HepG2 (cell line): Measurements from ENCODE around the gene TBC1D20. TPM values are rescaled to one million over a fixed set of nuclear protein-coding genes. Genes with fewer than 3 reads are reported as not detected.

Experiments
- EP300 ChIP-seq, 3 experiments: sonication (generic) in 1 of 3; formaldehyde crosslinking in 1 of 3; IDR thresholded peaks; 2 replicates each; pipeline versions ENCODE4 v1.5.1 to v1.6.1; 2011 to 2020; ENCODE audit warnings: low read depth in 2 of 3, low read length in 2 of 3, borderline replicate concordance in 1 of 3, improper control_type of control experiment in 1 of 3, mild to moderate bottlenecking in 1 of 3, missing genetic modification reagents in 1 of 3, moderate library complexity in 1 of 3
- MAZ ChIP-seq, 2 experiments: sonication (generic) in 1 of 2; formaldehyde crosslinking in 1 of 2; IDR thresholded peaks; 2 replicates each; pipeline versions ENCODE4 v1.5.0 to v1.6.1; 2012 to 2020; ENCODE audit warnings: low read depth in 2 of 2, mild to moderate bottlenecking in 2 of 2, borderline replicate concordance in 1 of 2, improper control_type of control experiment in 1 of 2, low read length in 1 of 2, missing genetic modification reagents in 1 of 2, moderate library complexity in 1 of 2
- POLR2AphosphoS2 ChIP-seq: IDR thresholded peaks from 2 replicates; pipeline ENCODE4 v1.6.1; 2011; ENCODE audit warnings: low read depth, low read length, improper control_type of control experiment
- SATB2 ChIP-seq: sonication (generic); formaldehyde crosslinking; IDR thresholded peaks from 2 replicates; pipeline ENCODE4 v1.5.0; 2020; ENCODE audit warnings: missing genetic modification reagents
- SOX5 ChIP-seq: IDR thresholded peaks from 2 replicates; pipeline ENCODE4 v1.6.1; 2016; ENCODE audit warnings: borderline replicate concordance
- SP5 ChIP-seq: IDR thresholded peaks from 2 replicates; pipeline ENCODE4 v1.6.1; 2016; ENCODE audit warnings: low read depth, borderline replicate concordance
- ZNF382 ChIP-seq: sonication (generic); formaldehyde crosslinking; IDR thresholded peaks from 2 replicates; pipeline ENCODE4 v1.5.0; 2020; ENCODE audit warnings: missing genetic modification reagents, mild to moderate bottlenecking, borderline replicate concordance
- ZNF780A ChIP-seq: sonication (generic); formaldehyde crosslinking; IDR thresholded peaks from 2 replicates; pipeline ENCODE4 v1.8.0; 2022; ENCODE audit warnings: mild to moderate bottlenecking, missing genetic modification reagents, moderate library complexity
- polyA plus RNA-seq, 8 experiments: library from polyadenylated mRNA; depleted of rRNA in 3 of 8; stranded (reverse) in 7 of 8; unstranded in 1 of 8; fragments of >200 nt; fragmentation: Illumina TruSeq in 4 of 8; extraction: Trizol in 4 of 8; gene quantifications; 2 replicates each; pipeline versions ENCODE4 v1.2.1 to v1.2.3, GENCODE V29; 2011 to 2016; ENCODE audit warnings: low read depth in 4 of 8, missing spikeins in 1 of 8, mixed read lengths in 1 of 8; ENCODE audit not compliant: insufficient read depth in 1 of 8
- total RNA-seq, 5 experiments: library from RNA; depleted of rRNA; stranded (reverse); fragments of >200 nt; fragmentation: Illumina TruSeq; extraction: Trizol; gene quantifications; 2 replicates each; pipeline ENCODE4 v1.2.3, GENCODE V29; 2016; ENCODE audit warnings: low read depth in 1 of 5
- TF ChIP-seq, protein P1 (sequence below): IDR thresholded peaks from 2 replicates; pipeline ENCODE4 v1.6.1; 2016; ENCODE audit warnings: control low read depth
- TF ChIP-seq, protein P2 (sequence below): fragments of 450-650 bp; IDR thresholded peaks from 2 replicates; pipeline ENCODE4 v1.6.1; 2017; ENCODE audit warnings: mild to moderate bottlenecking
- TF ChIP-seq, protein P3 (sequence below): sonication (generic); formaldehyde crosslinking; IDR thresholded peaks from 2 replicates; pipeline ENCODE4 v1.4.0; 2020; ENCODE audit warnings: missing genetic modification reagents
- TF ChIP-seq, protein P4 (sequence below): sonication (generic); formaldehyde crosslinking; IDR thresholded peaks from one replicate; pipeline ENCODE4 v1.5.1; 2020; ENCODE audit warnings: mild to moderate bottlenecking, missing genetic modification reagents; ENCODE audit errors: not compliant biosample characterization

Gene TBC1D20
- total and polyA plus RNA-seq, 2 of the 13 experiments (the other 11 are each of a cell fraction or from before 2014, with no cell fraction given): 36.6 to 47.1 TPM

DNA sequence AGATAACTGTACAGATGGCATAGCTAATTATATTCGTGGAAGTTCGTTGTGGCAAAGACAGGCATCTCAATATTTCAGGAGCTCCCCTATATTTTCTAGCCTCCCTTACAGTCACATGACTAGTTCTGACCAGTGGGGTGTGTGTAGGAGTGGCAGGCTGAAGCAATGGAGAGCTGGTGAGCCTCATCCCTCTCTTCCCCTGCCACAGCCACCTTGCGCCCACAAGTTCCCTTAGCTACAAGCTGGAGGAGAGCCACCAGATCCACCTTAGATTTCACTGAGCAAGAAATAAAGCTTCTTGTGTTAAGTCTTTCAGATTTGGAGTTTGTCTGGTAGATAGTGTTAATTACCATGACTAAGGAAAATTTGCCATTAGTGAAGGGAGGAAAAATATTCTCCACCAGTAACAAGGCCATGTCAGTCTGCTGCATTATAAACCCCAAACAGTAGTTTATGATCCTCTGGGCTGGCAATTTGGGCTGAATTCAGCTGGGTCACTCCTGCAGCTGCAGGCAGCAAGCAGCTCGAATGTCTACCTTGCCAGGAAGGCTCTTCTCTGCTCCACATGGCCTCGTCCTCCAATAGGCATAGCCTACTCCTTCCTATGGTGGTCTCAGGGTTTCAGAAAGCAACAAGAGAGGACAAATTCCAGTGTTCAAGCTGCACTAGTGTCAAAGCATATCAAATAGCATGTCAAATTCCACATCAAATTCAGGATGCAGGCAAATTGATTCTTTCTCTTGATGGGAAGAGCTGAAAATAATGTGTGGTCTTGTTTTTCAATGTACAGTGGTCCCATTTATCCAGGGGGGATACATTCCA, 61.7 kb downstream of the TBC1D20 start (continued):
- TF ChIP-seq ZNF382 (CRISPR knock-in tag) (no peak), MAZ (IDR thresholded peaks at IDR 0.05; ENCODE audit: borderline replicate concordance, low read depth, low read length) (no peak), MAZ (CRISPR knock-in tag; IDR thresholded peaks at IDR 0.05; ENCODE audit: low read depth) (no peak), EP300 (IDR thresholded peaks at IDR 0.05; ENCODE audit: low read depth in 2 of 2, low read length in 2 of 2) (0 out of 4 replicates have a peak, but pooled peaks of 1 of the 2 experiments have one; percentile 10), EP300 (CRISPR knock-in tag; IDR thresholded peaks at IDR 0.05; ENCODE audit: borderline replicate concordance) (0 out of 2 replicates have a peak, but pooled peaks have one; percentile 6), SATB2 (CRISPR knock-in tag) (no peak), ZNF780A (CRISPR knock-in tag) (no peak), SOX5 (peak; percentile 34; the same call in 1 of the 2 replicates), SP5 (no peak), POLR2AphosphoS2 (peak; percentile 12; the same call in 1 of the 2 replicates)
- TF ChIP-seq, protein P1, sequence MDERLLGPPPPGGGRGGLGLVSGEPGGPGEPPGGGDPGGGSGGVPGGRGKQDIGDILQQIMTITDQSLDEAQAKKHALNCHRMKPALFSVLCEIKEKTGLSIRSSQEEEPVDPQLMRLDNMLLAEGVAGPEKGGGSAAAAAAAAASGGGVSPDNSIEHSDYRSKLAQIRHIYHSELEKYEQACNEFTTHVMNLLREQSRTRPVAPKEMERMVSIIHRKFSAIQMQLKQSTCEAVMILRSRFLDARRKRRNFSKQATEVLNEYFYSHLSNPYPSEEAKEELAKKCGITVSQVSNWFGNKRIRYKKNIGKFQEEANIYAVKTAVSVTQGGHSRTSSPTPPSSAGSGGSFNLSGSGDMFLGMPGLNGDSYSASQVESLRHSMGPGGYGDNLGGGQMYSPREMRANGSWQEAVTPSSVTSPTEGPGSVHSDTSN (CRISPR knock-in tag): 0 out of 2 replicates have a peak, but pooled peaks have one; percentile 16
- TF ChIP-seq, protein P2, sequence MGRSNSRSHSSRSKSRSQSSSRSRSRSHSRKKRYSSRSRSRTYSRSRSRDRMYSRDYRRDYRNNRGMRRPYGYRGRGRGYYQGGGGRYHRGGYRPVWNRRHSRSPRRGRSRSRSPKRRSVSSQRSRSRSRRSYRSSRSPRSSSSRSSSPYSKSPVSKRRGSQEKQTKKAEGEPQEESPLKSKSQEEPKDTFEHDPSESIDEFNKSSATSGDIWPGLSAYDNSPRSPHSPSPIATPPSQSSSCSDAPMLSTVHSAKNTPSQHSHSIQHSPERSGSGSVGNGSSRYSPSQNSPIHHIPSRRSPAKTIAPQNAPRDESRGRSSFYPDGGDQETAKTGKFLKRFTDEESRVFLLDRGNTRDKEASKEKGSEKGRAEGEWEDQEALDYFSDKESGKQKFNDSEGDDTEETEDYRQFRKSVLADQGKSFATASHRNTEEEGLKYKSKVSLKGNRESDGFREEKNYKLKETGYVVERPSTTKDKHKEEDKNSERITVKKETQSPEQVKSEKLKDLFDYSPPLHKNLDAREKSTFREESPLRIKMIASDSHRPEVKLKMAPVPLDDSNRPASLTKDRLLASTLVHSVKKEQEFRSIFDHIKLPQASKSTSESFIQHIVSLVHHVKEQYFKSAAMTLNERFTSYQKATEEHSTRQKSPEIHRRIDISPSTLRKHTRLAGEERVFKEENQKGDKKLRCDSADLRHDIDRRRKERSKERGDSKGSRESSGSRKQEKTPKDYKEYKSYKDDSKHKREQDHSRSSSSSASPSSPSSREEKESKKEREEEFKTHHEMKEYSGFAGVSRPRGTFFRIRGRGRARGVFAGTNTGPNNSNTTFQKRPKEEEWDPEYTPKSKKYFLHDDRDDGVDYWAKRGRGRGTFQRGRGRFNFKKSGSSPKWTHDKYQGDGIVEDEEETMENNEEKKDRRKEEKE: no peak
- TF ChIP-seq, protein P3, sequence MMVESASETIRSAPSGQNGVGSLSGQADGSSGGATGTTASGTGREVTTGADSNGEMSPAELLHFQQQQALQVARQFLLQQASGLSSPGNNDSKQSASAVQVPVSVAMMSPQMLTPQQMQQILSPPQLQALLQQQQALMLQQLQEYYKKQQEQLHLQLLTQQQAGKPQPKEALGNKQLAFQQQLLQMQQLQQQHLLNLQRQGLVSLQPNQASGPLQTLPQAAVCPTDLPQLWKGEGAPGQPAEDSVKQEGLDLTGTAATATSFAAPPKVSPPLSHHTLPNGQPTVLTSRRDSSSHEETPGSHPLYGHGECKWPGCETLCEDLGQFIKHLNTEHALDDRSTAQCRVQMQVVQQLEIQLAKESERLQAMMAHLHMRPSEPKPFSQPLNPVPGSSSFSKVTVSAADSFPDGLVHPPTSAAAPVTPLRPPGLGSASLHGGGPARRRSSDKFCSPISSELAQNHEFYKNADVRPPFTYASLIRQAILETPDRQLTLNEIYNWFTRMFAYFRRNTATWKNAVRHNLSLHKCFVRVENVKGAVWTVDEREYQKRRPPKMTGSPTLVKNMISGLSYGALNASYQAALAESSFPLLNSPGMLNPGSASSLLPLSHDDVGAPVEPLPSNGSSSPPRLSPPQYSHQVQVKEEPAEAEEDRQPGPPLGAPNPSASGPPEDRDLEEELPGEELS (CRISPR knock-in tag): no peak
- TF ChIP-seq, protein P4, sequence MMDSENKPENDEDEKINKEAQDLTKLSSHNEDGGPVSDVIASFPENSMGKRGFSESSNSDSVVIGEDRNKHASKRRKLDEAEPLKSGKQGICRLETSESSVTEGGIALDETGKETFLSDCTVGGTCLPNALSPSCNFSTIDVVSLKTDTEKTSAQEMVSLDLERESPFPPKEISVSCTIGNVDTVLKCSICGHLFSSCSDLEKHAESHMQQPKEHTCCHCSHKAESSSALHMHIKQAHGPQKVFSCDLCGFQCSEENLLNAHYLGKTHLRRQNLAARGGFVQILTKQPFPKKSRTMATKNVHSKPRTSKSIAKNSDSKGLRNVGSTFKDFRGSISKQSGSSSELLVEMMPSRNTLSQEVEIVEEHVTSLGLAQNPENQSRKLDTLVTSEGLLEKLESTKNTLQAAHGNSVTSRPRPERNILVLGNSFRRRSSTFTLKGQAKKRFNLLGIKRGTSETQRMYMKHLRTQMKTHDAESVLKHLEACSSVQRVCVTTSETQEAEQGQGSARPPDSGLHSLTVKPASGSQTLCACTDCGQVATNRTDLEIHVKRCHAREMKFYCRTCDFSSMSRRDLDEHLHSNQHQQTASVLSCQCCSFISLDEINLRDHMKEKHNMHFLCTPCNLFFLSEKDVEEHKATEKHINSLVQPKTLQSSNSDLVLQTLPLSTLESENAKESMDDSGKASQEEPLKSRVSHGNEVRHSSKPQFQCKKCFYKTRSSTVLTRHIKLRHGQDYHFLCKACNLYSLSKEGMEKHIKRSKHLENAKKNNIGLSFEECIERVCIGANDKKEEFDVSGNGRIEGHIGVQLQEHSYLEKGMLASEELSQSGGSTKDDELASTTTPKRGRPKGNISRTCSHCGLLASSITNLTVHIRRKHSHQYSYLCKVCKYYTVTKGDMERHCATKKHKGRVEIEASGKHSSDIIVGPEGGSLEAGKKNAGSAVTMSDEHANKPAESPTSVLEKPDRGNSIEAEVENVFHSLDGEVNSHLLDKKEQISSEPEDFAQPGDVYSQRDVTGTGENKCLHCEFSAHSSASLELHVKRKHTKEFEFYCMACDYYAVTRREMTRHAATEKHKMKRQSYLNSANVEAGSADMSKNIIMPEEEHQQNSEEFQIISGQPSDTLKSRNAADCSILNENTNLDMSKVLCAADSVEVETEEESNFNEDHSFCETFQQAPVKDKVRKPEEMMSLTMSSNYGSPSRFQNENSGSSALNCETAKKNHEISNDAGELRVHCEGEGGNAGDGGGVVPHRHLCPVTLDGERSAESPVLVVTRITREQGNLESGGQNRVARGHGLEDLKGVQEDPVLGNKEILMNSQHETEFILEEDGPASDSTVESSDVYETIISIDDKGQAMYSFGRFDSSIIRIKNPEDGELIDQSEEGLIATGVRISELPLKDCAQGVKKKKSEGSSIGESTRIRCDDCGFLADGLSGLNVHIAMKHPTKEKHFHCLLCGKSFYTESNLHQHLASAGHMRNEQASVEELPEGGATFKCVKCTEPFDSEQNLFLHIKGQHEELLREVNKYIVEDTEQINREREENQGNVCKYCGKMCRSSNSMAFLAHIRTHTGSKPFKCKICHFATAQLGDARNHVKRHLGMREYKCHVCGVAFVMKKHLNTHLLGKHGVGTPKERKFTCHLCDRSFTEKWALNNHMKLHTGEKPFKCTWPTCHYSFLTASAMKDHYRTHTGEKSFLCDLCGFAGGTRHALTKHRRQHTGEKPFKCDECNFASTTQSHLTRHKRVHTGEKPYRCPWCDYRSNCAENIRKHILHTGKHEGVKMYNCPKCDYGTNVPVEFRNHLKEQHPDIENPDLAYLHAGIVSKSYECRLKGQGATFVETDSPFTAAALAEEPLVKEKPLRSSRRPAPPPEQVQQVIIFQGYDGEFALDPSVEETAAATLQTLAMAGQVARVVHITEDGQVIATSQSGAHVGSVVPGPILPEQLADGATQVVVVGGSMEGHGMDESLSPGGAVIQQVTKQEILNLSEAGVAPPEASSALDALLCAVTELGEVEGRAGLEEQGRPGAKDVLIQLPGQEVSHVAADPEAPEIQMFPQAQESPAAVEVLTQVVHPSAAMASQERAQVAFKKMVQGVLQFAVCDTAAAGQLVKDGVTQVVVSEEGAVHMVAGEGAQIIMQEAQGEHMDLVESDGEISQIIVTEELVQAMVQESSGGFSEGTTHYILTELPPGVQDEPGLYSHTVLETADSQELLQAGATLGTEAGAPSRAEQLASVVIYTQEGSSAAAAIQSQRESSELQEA (CRISPR knock-in tag): no peak
